Activated CD4-positive, alpha-beta T cell treated with anti-CD3 and anti-CD28 coated beads, Interleukin-2, amount 50 U/mL, for 48 hours (primary cell): ENCODE data around the gene SLC9A7.

Source experiments
- DNase-seq, 2 experiments: peaks; one replicate each; pipeline ENCODE4 v3.0.0-alpha.2; 2020

The SLC9A7 gene

GRCh38 chrX:46571423-46572339 is 187.2 kb downstream of the SLC9A7 start:
- DNase-seq = peak in 1 of 2 experiments; percentile 15

GRCh38 chrX:46569621-46570020 is 189.3 kb downstream of the SLC9A7 start:
- no peak for DNase-seq

- no peak for DNase-seq
These were observed 191.5 kb downstream of the SLC9A7 start for GRCh38 chrX:46567388-46567787.

GRCh38 chrX:46561824-46562657 is 196.9 kb downstream of the SLC9A7 start:
- DNase-seq = no peak

GRCh38 chrX:46559062-46559461 is 199.9 kb downstream of the SLC9A7 start:
- DNase-seq = no peak

DNA sequence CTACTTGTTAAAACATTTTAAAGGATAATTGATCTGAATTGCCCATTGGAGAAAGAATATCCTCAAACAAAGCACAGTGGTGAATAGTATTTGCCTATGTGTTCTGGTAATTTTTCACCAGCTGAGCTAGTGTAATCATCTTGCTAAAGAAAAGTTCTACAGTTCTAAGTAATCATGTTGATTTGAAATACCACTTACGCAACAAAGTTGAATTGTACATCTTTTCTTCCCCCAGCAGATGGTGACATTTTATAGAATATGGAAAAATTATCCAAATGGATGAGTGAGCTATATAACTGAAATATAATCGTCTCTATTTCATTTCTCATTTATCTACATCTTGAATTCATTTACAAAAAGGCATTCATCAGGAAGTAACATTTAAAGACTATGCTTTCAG is 204.0 kb downstream of the SLC9A7 start:
- DNase-seq = no peak

GRCh38 chrX:46553935-46554334 is 205.0 kb downstream of the SLC9A7 start:
- no peak for DNase-seq

DNA sequence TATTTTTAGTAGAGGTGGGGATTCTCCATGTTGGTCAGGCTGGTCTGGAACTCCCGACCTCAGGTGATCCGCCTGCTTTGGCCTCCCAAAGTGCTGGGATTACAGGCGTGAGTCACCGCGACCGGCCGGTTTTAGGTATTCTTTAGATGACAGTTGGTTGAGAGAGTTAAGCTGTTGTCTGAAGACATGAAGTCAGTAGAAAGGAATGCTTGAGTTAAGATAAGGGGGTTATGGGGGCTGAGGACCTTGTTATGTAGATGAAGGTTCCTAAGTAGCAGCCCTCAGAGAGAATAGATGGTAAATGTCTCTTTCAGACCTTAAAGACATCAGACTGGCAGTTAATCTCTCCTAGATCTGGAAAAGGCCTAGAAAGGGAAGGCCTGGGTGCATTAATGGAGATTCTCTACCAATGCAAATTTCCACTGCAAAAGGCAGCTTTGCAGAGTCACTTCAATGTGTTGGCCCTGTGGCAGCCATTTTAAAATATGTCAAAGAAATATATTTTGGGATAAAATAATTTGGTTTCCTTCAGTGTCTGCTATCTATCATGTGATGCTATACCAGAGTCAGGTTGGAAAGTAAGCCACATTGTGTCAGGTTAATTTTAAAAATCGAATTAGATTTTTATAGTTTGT is 207.3 kb downstream of the SLC9A7 start:
- DNase-seq = no peak

GRCh38 chrX:46549914-46550313 is 209.0 kb downstream of the SLC9A7 start:
- DNase-seq = no peak
